Stimulated activated CD4-positive, alpha-beta T cell treated with anti-CD3 and anti-CD28 coated beads, TNF-alpha, amount 100 ng/mL, for 24 hours (primary cell): ENCODE results near the gene MCF2L.

Experiments used
- DNase-seq, 3 experiments: peaks; one replicate each; pipeline ENCODE4 v3.0.0-alpha.2; 2020; ENCODE audit warnings: low read depth in 3 of 3

The MCF2L gene

DNA sequence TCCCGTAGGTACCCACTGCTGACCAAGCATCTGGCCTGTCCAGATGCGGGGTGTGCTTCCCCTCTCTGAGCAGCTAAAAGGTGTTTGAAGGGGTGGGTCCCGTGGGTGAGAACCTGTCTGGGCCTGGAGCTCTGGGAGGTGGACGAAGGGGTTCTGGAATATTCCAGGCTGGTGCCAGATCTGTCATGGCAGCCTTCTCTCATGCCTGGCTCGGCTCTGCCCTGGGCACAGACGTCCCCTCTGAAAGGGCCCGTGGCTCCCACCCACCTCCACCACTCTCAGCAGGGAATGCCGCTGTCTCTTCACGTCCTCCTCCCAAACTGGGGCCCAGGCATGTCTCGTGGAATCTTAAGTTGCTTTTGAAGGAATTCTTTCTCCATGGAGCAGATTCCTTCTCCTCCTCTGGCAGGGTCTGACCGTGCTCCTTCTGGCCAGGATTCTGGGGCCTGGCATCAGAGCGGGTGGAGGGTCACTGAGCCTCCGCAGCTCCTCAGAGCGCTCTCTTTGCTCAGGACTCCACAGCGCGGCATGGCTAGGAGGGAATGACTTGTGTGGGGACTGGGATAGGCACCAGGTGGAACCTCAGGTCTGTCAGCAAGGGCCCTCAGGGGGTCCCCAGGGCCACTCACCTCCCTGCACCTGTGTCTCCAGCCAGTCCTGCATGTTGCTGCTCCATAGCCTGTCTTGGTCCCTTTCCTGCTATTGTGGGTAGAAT is 5.9 kb upstream of the MCF2L start:
- no peak for DNase-seq

GRCh38 chr13:112963641-112964040 is 5.4 kb upstream of the MCF2L start:
- DNase-seq: no peak

DNA sequence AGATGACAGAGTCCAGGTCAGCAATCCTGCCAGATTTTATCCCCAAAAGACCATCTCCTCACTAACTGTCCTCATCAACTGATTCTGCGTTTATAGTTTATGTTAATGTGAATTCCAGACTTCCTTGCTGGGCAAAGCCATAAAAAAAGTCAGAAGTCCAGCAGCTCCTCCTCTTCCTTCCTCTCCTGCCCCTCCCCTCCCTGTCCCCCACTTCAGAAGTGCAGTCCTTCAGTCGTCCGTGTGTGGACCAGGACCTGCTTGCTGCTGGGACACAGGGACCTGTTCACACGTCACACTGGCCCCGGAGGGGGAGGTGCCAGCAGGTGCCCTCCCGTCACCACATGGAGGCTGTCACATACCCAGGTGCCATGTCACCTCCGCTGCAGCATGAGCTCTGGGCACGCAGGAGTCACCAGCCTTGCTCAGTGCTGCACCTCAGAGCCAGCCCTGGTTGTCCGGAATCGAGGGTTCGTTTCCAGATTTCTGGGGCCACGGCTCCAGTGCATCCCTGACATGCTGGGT is 4.0 kb upstream of the MCF2L start:
- DNase-seq: no peak

DNA sequence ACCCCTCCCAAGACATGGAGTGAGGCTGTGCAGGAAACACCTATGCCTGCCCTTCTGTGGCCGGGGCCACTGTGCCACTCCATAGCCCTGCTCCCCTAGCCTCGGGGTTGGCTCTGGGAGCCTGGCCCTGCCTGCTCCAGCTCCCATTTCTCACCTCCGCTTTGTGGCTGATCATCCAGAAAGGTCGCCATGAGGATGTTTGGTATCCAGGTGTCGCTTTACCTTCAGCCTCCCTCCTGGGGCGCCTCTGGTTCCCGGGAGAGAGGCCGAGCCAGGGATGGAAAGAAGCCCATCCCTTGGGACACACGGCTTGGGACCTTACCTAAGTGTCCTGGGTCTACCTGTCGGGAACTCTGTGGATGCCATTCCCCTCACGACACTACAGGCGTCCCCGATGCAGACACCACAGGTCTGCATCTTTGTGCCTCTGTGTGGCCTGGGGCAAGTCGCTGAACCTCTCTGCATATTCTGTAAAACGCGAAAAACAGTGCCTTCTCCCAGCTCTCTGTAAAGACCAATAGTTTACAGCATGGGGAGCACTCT is 3.4 kb upstream of the MCF2L start:
- no peak for DNase-seq

- no peak for DNase-seq
Observed at GRCh38 chr13:112966776-112967175, 2.2 kb upstream of the MCF2L start.

- DNase-seq: no peak
Observed at GRCh38 chr13:112967686-112968379, 1.2 kb upstream of the MCF2L start.

DNA sequence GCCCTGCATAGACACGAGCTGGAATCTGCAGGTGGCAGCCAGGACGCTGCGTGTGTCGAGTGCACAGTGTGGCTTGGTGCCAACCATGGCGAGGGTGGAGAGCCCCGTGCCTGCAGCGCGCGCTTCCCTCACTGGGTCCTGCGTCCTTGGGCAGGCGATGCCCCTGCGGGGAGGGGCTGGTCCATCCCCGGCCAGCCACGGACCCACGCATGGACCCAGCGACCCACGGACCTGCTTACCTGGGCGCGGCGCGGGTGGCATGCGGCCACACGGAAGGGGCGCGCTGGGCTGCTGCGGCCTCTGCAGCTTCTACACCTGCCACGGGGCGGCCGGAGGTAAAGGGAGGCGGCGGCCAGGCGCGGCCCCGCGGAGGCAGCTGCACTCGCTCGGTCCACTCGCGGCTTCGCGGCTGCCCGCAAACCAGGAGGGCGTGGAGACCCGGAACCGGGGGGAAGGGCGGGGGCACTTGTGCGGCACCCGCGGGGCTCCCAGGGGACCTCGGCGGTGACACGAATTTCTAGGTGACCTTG is 569 bp upstream of the MCF2L start:
- DNase-seq: peak in 2 of 3 experiments; percentile 3 to 28

- no peak for DNase-seq
Observed at GRCh38 chr13:112969692-112970338, 801 bp downstream of the MCF2L start.

DNA sequence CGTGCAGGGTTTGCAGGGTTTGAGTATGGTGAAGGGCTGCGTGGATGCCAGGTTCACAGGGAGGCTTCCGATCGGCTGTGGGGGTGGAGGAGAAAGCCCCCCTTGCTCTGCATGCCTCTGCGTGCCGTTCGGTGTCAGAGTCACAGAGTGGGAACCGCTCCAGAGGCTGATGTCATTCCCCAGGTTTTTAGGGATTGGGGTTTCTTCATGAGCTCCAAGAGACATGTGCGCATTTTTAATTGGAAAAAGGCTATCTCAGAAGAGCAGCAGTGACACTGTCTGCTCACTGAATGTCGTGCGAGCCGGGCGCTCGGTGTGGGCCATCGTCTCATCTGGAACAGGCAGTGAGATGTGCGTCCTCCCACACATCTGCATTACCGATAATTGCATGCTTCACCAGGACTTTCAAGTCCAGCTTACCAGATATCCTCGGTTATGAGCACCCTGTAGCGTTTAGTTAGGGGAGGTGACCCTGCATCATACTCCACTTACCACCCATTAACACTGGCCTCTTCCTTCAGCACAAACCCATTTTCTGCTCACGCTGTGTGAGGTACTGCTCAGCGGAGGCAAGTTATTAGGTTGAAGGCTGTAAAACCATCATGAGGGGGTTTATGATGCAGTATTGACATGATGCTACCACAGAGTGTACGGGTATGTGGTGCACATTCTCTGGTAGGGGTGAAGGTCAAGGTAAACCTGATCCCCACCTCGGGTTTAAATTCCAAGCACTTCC is 1.7 kb downstream of the MCF2L start:
- no peak for DNase-seq

DNA sequence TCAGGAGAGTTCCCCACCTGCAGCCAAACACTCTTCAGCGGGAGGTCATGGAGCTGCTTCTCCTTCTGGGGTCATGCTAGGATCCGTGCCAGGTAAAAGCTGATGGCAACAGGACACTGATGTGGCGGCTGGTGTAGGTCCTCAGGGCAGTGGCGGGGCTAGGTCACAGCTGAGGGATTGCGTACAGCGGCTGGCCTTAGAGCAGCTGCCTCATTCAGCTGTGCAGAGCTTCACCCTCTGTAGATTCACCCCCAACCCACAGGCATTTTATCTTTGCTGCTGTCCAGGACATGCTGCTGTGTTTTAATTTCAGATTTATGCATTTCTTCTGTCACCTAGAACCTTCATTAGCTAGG is 2.3 kb downstream of the MCF2L start:
- DNase-seq: no peak

GRCh38 chr13:112972258-112972657 is 3.2 kb downstream of the MCF2L start:
- DNase-seq: no peak

DNA sequence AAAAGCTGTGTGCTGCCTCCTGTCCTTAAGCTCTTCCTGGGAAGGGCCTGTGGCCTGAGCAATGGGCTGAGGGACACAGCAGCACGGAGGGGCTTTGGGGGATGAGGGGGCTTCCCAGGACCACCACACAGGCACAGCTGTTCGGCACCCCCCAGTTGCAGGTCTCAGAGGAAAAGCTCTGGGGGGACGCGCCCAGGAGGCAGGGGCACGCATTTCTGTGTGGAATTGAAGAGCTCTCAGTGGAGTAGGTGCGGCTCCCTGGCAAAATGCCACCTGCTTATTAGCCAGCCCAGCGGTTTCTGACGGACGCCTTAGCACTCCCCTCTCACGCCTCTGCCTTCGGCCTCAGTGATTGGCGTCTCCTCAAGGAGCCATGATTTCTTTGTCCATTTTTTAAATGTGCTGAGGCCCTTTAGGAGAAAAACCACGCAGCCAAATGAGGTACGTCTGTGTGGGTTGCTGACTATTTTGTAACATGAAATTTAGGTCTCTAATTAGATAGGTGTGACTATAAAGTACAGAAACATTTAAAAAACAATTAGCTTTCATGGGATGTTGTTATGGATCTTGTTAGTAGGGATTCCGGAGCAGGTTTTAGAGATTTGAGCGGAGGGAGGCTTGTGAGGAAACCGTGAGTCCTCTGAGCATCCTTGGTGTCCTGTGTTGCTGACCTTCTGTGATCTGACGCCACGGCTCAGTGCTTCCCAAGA is 4.0 kb downstream of the MCF2L start:
- DNase-seq: no peak

DNA sequence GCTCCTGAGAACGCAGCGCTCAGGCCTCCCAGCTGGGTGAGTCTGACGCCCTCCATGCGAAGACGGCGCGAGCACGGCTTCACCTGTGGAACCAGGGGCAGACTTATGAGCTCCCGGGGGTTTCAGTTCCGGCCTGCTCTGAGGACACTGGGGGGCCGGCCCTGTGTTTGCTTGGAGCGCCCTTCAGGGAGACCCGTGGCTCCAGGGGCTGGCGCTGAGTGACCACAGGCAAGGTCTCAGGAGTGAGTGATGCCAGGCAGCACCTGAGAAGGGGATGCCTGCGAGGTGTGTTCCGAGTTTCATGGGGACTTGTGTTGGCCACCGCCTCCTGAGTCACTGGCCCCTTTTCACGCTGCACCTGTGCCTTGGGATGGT is 4.5 kb downstream of the MCF2L start:
- no peak for DNase-seq

DNA sequence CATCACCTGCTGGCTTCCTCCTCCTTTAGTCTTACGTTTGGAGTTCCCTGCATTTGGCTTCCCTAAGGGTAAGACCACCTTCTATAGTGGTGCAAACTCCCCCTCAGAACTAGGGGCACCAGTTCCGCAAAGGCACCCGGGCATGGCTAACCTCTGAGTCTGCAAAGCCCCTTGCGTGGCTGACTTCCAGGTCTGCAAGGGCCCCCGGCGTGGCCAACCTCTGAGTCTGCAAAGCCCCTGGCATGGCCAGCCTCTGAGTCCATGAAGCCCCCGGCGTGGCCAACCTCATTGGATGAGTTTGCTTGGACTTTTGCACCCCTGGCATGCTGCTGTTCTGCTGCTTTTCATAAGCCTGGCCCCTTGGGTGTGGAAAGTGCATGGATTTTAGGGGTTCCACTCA is 5.1 kb downstream of the MCF2L start:
- DNase-seq: no peak

GRCh38 chr13:112974671-112975070 is 5.7 kb downstream of the MCF2L start:
- DNase-seq: no peak

DNA sequence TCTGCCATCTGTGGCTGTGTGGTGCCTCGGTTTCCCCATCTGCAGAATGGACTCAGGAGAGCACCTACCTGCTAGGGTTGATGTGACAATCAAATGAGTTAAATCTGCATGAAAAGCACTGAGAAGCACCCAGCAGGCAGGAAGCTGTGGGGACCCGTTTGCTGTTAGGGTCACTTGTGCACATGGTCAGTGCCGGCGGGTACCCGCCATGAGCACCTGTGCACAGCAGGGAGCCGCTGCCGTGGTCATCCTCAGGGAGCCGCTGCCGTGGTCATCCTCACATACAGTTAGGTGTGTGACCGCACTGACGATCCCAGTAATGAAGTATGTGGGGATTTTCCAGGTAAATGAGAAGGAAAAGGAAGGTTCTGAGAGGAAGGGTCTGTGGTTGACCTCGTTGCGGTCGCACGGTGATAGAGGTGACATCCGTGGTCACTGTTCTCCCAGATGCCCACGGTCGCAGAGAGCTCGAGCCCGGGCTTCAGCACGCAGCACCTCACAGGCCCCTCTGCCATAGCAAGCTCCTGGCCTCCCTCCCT is 6.5 kb downstream of the MCF2L start:
- no peak for DNase-seq

- DNase-seq: no peak
Observed at GRCh38 chr13:112976526-112976925, 7.5 kb downstream of the MCF2L start.

- no peak for DNase-seq
Observed at GRCh38 chr13:112977091-112977490, 8.1 kb downstream of the MCF2L start.

DNA sequence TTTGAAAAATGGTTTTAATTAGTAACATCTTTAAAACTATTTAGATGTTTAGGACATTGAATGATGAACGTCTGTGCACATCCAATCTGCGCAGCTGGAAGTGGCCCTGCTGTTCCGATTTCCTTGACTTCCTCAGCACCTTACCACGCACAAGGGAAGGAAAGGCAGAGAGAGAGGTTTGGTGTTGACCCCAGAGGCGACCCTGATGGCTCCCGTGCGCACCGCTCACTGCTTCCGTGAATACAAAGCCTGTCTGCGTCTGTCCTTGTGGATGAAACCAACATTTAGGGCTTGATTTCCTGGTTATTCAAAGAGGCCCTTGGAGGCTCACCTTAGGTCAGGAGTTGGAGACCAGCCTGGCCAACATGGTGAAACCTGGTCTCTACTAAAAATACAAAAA is 8.5 kb downstream of the MCF2L start:
- no peak for DNase-seq

GRCh38 chr13:112978561-112979405 is 9.8 kb downstream of the MCF2L start:
- no peak for DNase-seq
